Activated T-cell treated with anti-CD3 and anti-CD28 coated beads for 48 hours (primary cell): ENCODE results near the gene SLC2A11.
"Not testable (repeated sequence)": the region's sequence is repeated elsewhere in the genome, so short reads cannot be mapped to it uniquely, and the experiment has no call there.

Source experiments
- DNase-seq: peaks from one replicate; pipeline ENCODE4 v3.0.0-alpha.2; 2020; ENCODE audit warnings: low read depth

SLC2A11 gene

GRCh38 chr22:23908587-23909205 lies 51.0 kb downstream of the SLC2A11 start:
- no peak for DNase-seq

- no peak for DNase-seq
These were observed 51.7 kb downstream of the SLC2A11 start for GRCh38 chr22:23909296-23909898.

GRCh38 chr22:23910496-23911190 lies 53.0 kb downstream of the SLC2A11 start:
- no peak for DNase-seq

GRCh38 chr22:23911318-23911980 lies 53.8 kb downstream of the SLC2A11 start:
- no peak for DNase-seq

DNA sequence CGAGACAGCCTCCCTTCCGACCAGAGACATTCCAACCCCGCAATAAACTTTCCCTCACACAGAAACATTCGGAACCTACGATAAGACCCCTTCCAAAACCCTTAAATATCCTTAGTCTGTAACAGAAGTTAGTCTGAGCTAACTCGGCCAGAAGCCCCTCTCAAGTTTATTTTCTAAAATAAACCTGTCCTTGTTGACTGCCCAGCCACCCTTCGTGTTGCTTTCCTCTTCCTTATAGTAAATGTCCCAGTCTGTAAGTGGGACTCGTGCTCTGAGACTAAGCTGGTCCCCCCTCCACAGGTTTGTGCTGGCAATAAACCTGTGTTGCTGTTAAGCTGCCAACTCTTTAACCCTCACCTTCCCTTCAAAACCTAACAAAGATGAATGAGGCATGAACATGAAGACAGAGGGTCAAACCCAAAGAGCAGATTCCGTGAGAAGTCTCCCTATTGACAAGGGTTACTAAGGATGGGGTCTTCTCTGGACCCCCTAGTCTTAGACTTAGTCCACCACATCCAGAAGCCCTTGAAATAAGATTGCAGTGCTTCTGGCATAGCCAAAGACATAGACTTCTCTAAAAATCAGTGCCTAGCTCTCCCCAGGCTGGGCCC lies 54.7 kb downstream of the SLC2A11 start:
- no peak for DNase-seq

GRCh38 chr22:23913306-23913660 lies 55.6 kb downstream of the SLC2A11 start:
- no peak for DNase-seq

DNA sequence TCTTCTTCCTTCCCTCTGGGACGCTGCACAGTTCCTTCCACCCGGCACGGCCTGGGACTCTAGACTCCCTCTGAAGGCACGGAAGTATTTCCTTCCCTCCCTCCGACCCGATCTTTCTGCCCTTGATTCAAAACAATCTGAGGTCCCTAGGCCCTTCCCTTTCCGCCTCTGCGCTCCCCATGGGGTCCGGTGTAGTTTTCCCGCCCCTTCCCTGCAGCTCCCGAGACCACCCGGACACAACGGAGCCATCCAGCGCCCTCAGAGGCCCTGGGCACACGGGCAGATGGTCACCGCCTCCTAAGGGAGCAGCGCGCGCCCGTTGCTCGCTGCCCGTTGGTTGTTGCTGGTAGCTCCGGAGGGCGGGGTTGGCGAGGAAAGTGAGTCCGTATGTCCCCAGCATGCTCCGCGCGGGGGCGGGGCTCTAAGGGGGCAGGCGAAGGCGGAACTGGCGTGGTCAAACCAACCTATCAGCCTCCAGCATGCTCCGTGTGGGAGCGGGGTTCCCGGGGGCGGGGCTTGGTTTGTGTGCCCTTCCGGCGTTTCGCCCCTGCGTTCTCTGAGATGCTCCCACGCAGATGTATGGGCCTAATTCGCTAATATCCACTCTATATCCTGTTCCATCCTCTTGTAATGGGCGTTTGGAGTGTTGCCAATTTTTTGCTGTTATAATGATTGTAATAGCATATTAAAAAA lies 56.1 kb downstream of the SLC2A11 start:
- DNase-seq = peak; percentile 99

- no peak for DNase-seq
These were observed 57.6 kb downstream of the SLC2A11 start for GRCh38 chr22:23915290-23915689.

- DNase-seq = not testable (repeated sequence)
These were observed 62.6 kb downstream of the SLC2A11 start for GRCh38 chr22:23920267-23920611.

GRCh38 chr22:23921586-23922201 lies 64.0 kb downstream of the SLC2A11 start:
- not testable (repeated sequence) for DNase-seq

GRCh38 chr22:23922921-23923320 lies 65.2 kb downstream of the SLC2A11 start:
- no peak for DNase-seq

DNA sequence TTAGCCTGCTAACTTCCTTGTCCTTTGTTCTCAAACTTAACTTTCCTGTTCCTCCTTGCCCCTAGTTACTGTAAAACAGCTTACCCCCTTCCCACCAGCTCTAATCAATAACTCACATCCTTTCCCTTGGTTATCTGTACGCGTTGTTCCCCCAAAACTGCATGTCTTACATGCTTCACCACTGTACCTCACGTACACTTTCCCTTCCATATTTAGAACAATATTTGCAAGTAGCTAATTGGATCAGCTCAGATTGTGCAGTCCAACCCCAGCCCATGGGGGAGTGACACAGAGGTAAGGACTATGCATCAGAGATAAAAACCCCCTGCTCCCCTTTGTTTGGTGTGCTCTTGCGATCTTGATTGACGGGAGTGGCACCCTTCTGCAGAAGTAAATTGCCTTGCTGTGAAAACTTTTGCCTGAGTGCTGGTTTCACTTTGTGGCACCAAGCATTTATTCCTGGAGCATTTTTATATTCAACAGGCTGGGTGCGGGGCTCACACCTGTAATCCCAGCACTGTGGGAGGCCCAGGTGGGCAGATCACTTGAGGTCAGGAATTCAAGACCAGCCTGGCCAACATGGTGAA lies 67.4 kb downstream of the SLC2A11 start:
- no peak for DNase-seq

DNA sequence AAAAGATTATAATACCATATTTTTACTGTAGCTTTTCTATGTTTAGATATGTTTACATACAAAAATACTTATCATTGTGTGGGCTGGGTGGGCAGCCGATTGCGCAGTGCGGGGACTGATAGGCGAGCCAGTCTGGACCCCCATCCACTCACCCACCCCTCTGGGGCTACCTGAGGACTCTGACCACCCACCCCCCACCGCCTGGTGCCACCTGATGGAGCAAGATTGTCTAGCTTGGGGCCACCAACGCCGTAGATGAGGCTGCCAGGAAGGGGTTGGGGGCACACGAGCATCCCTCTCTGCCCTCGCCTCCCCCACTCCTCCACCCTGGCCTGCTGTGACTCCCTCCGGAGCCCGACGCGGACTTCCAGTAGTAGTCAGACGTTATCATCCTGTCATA lies 68.9 kb downstream of the SLC2A11 start:
- no peak for DNase-seq
